Measurements from ENCODE around the gene KRTAP5-4.
"Not testable (repeated sequence)": the region's sequence is repeated elsewhere in the genome, so short reads cannot be mapped to it uniquely, and the experiment has no call there.

KRTAP5-4 gene

GRCh38 chr11:1622086-1622485, at the start of gene KRTAP5-4:
Gene KRTAP5-4 (minus strand): TSS chr11:1622138. CDS start chr11:1622093, 45 bp downstream.
- DNase-seq = no peak

GRCh38 chr11:1671658-1672057, 49.7 kb upstream of the KRTAP5-4 start:
- DNase-seq = no peak

GRCh38 chr11:1670905-1671371, 49.0 kb upstream of the KRTAP5-4 start:
- no peak for DNase-seq

- DNase-seq = not testable (repeated sequence)
These were observed 48.5 kb upstream of the KRTAP5-4 start for GRCh38 chr11:1670457-1670856.

GRCh38 chr11:1669546-1670218, 47.7 kb upstream of the KRTAP5-4 start:
- no peak for DNase-seq

- DNase-seq = no peak
These were observed 47.1 kb upstream of the KRTAP5-4 start for GRCh38 chr11:1668911-1669473.

GRCh38 chr11:1667906-1668305, 46.0 kb upstream of the KRTAP5-4 start:
- no peak for DNase-seq

GRCh38 chr11:1667121-1667850, 45.3 kb upstream of the KRTAP5-4 start:
- DNase-seq = no peak

GRCh38 chr11:1665313-1665712, 43.4 kb upstream of the KRTAP5-4 start:
- no peak for DNase-seq

- DNase-seq = not testable (repeated sequence)
These were observed 40.9 kb upstream of the KRTAP5-4 start for GRCh38 chr11:1662699-1663283.

- not testable (repeated sequence) for DNase-seq
These were observed 39.7 kb upstream of the KRTAP5-4 start for GRCh38 chr11:1661454-1662269.

GRCh38 chr11:1660111-1660867, 38.4 kb upstream of the KRTAP5-4 start:
- DNase-seq = no peak

- DNase-seq = no peak
These were observed 37.6 kb upstream of the KRTAP5-4 start for GRCh38 chr11:1659506-1659905.

GRCh38 chr11:1656670-1657069, 34.7 kb upstream of the KRTAP5-4 start:
- no peak for DNase-seq

GRCh38 chr11:1656061-1656441, 34.1 kb upstream of the KRTAP5-4 start:
- DNase-seq = no peak

GRCh38 chr11:1655168-1656060, 33.5 kb upstream of the KRTAP5-4 start:
- DNase-seq = no peak

GRCh38 chr11:1654388-1655167, 32.6 kb upstream of the KRTAP5-4 start:
- no peak for DNase-seq

GRCh38 chr11:1653541-1654387, 31.8 kb upstream of the KRTAP5-4 start:
- no peak for DNase-seq

Data from activated naive CD4-positive, alpha-beta T cell treated with Interleukin-2 at 50 U/mL for 16 hours (primary cell).